OCI-LY1 (cell line): ENCODE measurements around the gene POU3F3.

Source experiments
- EZH2 ChIP-seq: fragments of 200-600 bp; sonication (generic), shearing (Covaris generic); IDR thresholded peaks from 2 replicates; pipeline ENCODE4 v1.8.0; 2017; ENCODE audit warnings: borderline replicate concordance, mixed run types, mild to moderate bottlenecking, antibody characterized with exemption, low read length, moderate library complexity, mixed read lengths
- TF ChIP-seq, protein P1 (sequence below): fragments of 200-600 bp; sonication (generic), shearing (Covaris generic); IDR thresholded peaks from 2 replicates; pipeline ENCODE4 v1.5.1; 2017; ENCODE audit warnings: mild to moderate bottlenecking, antibody characterized with exemption, low read length, moderate library complexity, mixed read lengths

GRCh38 chr2:104834431-104835153 is 19.3 kb upstream of the POU3F3 start:
- TF ChIP-seq, protein P1, sequence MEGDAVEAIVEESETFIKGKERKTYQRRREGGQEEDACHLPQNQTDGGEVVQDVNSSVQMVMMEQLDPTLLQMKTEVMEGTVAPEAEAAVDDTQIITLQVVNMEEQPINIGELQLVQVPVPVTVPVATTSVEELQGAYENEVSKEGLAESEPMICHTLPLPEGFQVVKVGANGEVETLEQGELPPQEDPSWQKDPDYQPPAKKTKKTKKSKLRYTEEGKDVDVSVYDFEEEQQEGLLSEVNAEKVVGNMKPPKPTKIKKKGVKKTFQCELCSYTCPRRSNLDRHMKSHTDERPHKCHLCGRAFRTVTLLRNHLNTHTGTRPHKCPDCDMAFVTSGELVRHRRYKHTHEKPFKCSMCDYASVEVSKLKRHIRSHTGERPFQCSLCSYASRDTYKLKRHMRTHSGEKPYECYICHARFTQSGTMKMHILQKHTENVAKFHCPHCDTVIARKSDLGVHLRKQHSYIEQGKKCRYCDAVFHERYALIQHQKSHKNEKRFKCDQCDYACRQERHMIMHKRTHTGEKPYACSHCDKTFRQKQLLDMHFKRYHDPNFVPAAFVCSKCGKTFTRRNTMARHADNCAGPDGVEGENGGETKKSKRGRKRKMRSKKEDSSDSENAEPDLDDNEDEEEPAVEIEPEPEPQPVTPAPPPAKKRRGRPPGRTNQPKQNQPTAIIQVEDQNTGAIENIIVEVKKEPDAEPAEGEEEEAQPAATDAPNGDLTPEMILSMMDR: no peak
- no peak for TF ChIP-seq EZH2
